PFSK-1 (cell line): ENCODE measurements around the gene KRTAP21-1.

Experiments used
- FOXP2 ChIP-seq: optimal IDR thresholded peaks from 2 replicates; pipeline ENCODE3; 2011; ENCODE audit warnings: borderline replicate concordance, control low read depth, inconsistent platforms; ENCODE audit not compliant: insufficient read depth; ENCODE audit errors: extremely low read length, extremely low read depth
- POLR2AphosphoS5 ChIP-seq: IDR thresholded peaks from 2 replicates; pipeline ENCODE4 v1.6.1; 2012; ENCODE audit warnings: low read depth, mild to moderate bottlenecking, control low read depth, low read length, moderate library complexity
- REST ChIP-seq, 2 experiments: IDR thresholded peaks; 2 replicates each; pipeline versions ENCODE4 v1.6.1 to v1.8.0; 2011 to 2012; ENCODE audit warnings: low read depth in 2 of 2, low read length in 2 of 2, control low read depth in 1 of 2, inconsistent platforms in 1 of 2, mild to moderate bottlenecking in 1 of 2, moderate library complexity in 1 of 2; ENCODE audit not compliant: insufficient read depth in 1 of 2
- SIN3A ChIP-seq: IDR thresholded peaks from 2 replicates; pipeline ENCODE4 v1.6.1; 2012; ENCODE audit warnings: mild to moderate bottlenecking, low read length, moderate library complexity, borderline replicate concordance; ENCODE audit not compliant: insufficient read depth
- TAF1 ChIP-seq: IDR thresholded peaks from 2 replicates; pipeline ENCODE4 v1.6.1; 2012; ENCODE audit warnings: low read length, control low read depth, borderline replicate concordance; ENCODE audit not compliant: insufficient read depth

The KRTAP21-1 gene

DNA sequence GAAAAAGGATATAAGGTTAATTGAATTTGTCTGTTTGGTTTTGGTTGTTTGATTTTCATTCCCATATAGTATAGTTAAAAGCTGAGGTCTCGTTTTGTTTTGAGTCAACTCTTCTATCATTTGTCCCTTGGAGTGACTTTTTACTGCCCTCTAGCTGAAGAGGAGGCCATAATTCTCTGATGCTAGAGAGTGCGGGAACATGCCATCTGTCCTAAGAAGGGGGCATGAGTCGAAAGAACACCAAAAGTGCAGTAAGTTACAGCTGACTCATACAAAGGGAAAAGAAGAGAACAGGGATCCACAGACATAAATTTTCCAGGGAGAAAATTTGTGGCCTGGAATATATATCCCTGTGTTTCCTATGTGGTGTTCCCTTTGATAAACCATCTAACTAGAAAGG, 40.8 kb downstream of the KRTAP21-1 start:
- no peak for TF ChIP-seq REST (IDR thresholded peaks at IDR 0.05; ENCODE audit: insufficient read depth in 1 of 2, low read depth in 2 of 2, low read length in 2 of 2)
- TF ChIP-seq FOXP2 = no peak

GRCh38 chr21:30713766-30714165, 41.5 kb downstream of the KRTAP21-1 start:
- TF ChIP-seq SIN3A (no peak), TAF1 (no peak), REST (IDR thresholded peaks at IDR 0.05; ENCODE audit: insufficient read depth in 1 of 2, low read depth in 2 of 2, low read length in 2 of 2) (no peak), POLR2AphosphoS5 (no peak), FOXP2 (no peak)

DNA sequence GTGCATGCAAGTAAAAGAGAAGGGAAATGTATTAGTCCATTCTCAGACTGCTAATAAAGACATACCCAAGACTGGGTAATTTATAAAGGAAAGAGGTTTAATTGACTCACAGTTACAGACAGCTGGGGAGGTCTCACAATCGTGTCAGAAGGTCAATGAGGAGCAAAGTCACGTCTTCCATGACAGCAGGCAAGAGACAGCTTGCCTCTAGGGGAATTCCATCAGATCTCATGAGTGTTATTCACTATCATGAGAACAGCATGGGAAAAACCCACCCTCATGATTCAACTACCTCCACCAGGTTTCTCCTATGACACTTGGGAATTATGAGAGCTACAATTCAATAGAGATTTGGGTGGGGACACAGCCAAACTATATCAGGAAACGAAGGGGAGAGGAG, 44.7 kb downstream of the KRTAP21-1 start:
- TF ChIP-seq REST (IDR thresholded peaks at IDR 0.05; ENCODE audit: insufficient read depth in 1 of 2, low read depth in 2 of 2, low read length in 2 of 2) (no peak), POLR2AphosphoS5 (no peak), TAF1 (no peak), FOXP2 (no peak), SIN3A (no peak)

DNA sequence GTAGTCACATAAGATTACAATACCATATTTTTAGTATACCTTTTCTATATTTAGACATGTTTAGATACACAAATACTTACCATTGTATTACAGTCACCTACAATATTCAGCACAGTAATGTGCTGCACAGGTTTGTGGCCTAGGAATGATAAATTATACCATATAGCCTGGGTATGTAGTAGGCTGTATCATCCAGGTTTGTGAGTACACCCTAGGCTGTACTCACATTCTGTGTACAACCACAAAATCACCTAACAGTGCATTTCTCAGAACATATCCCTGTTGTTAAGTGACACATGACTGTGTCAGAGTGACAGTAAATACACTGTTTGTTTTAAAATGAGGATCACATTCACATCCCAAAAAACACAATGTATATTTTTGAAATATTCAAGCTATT, 47.8 kb downstream of the KRTAP21-1 start:
- TF ChIP-seq POLR2AphosphoS5 (no peak), REST (IDR thresholded peaks at IDR 0.05; ENCODE audit: insufficient read depth in 1 of 2, low read depth in 2 of 2, low read length in 2 of 2) (no peak), FOXP2 (no peak), TAF1 (no peak), SIN3A (no peak)
